Endodermal cell (in vitro differentiated cells): ENCODE data around the gene ADARB1. TPM values are rescaled to one million over a fixed set of nuclear protein-coding genes. Genes with fewer than 3 reads are reported as not detected.

Source experiments
- DNase-seq: peaks from one replicate; pipeline ENCODE4 v3.0.0-alpha.2; 2017
- H3K27ac ChIP-seq: 2 replicates; pipeline ENCODE4 v1.5.1; 2013; ENCODE audit warnings: mild to moderate bottlenecking, low read depth, low read length, moderate library complexity
- H3K27me3 ChIP-seq: 2 replicates; pipeline ENCODE4 v1.6.1; 2013; ENCODE audit warnings: mild to moderate bottlenecking, low read length, moderate library complexity; ENCODE audit not compliant: insufficient read depth, control insufficient read depth, poor library complexity, severe bottlenecking
- H3K36me3 ChIP-seq: 2 replicates; pipeline ENCODE4 v1.7.0; 2013; ENCODE audit warnings: mild to moderate bottlenecking, low read length, moderate library complexity; ENCODE audit not compliant: control insufficient read depth, insufficient read depth
- H3K4me1 ChIP-seq: one replicate; pipeline ENCODE4 v1.7.0; 2013; ENCODE audit warnings: low read length; ENCODE audit not compliant: control insufficient read depth, insufficient read depth
- H3K4me3 ChIP-seq: 2 replicates; pipeline ENCODE4 v1.5.1; 2013; ENCODE audit warnings: mild to moderate bottlenecking, low read length, moderate library complexity
- H3K9ac ChIP-seq: 2 replicates; pipeline ENCODE4 v1.6.1; 2013; ENCODE audit warnings: mild to moderate bottlenecking, low read length, moderate library complexity; ENCODE audit not compliant: poor library complexity, severe bottlenecking; ENCODE audit errors: extremely low read depth
- H3K9me3 ChIP-seq: 2 replicates; pipeline ENCODE4 v1.6.1; 2013; ENCODE audit warnings: mild to moderate bottlenecking, low read length, moderate library complexity; ENCODE audit not compliant: control insufficient read depth
- H3K27ac Mint-ChIP-seq: 2 replicates; pipeline ENCODE4 v1.8.0; 2020; ENCODE audit warnings: mixed read lengths
- H3K27me3 Mint-ChIP-seq: 2 replicates; pipeline ENCODE4 v1.8.0; 2021; ENCODE audit warnings: mild to moderate bottlenecking, mixed read lengths; ENCODE audit not compliant: insufficient read depth
- H3K36me3 Mint-ChIP-seq: 2 replicates; pipeline ENCODE4 v1.8.0; 2020; ENCODE audit warnings: low read depth, mixed read lengths
- H3K4me1 Mint-ChIP-seq: 2 replicates; pipeline ENCODE4 v1.8.0; 2020; ENCODE audit warnings: mixed read lengths
- H3K4me3 Mint-ChIP-seq: 2 replicates; pipeline ENCODE4 v1.8.0; 2020; ENCODE audit warnings: mild to moderate bottlenecking, moderate library complexity, mixed read lengths
- H3K9me3 Mint-ChIP-seq: 2 replicates; pipeline ENCODE4 v1.8.0; 2020; ENCODE audit warnings: mild to moderate bottlenecking, mixed read lengths
- WGBS, 2 experiments: methylation state at CpG; one replicate each; pipeline versions ENCODE4 v1.1.5 to v1.1.7; 2013; ENCODE audit warnings: missing lambda C conversion rate in 2 of 2, mixed read lengths in 1 of 2; ENCODE audit not compliant: insufficient coverage in 1 of 2, insufficient read length in 1 of 2; 5-methylcytosine and 5-hydroxymethylcytosine counted together
- total RNA-seq, 2 donors: library from RNA; stranded (reverse); fragmentation: NEBNext Ultra II Directional in 1 of 2; extraction: Animal tissue kit (Norgen Biotek cat#: 25700) in 1 of 2; gene quantifications; 2 replicates in 1 of 2; 3 replicates in 1 of 2; pipeline ENCODE4 v1.2.1, GENCODE V29; 2021
- TF ChIP-seq, protein P1 (sequence below): fragments of 200-600 bp; sonication (generic); conservative IDR thresholded peaks from 2 replicates; pipeline ENCODE4 v1.5.0; 2021; ENCODE audit warnings: antibody characterized with exemption, mild to moderate bottlenecking

Gene ADARB1
- total RNA-seq, 2 donors from 2014 or later: 11.5 to 20.1 TPM

DNA sequence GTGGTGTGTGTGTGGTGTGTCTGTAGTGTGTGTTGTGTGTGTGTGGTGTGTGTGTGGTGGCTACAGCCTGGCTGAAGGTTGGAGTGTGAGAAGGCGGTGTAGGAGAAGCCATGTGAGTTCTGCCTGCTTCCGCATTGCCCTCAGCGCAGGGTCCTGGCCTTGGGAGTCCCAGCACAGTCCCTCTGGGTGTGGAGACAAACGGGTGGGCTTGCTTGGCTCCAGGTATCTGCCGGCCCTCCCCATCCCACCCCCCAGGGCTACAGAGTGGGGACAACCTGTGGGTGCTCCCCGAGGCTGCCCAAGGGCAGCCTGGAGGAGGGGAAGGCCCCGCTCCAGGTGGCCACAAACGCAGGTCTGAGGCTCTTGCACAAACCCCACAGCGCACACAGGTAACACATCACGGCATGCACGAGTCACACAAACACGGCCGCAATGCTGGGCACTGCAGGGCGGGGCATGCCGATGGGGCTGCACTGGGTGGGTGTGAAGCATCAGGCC, 31.7 kb upstream of the ADARB1 start:
- peaks cover 15% of the 10 kb centered on the region for H3K27me3 Mint-ChIP-seq
- TF ChIP-seq, protein P1, sequence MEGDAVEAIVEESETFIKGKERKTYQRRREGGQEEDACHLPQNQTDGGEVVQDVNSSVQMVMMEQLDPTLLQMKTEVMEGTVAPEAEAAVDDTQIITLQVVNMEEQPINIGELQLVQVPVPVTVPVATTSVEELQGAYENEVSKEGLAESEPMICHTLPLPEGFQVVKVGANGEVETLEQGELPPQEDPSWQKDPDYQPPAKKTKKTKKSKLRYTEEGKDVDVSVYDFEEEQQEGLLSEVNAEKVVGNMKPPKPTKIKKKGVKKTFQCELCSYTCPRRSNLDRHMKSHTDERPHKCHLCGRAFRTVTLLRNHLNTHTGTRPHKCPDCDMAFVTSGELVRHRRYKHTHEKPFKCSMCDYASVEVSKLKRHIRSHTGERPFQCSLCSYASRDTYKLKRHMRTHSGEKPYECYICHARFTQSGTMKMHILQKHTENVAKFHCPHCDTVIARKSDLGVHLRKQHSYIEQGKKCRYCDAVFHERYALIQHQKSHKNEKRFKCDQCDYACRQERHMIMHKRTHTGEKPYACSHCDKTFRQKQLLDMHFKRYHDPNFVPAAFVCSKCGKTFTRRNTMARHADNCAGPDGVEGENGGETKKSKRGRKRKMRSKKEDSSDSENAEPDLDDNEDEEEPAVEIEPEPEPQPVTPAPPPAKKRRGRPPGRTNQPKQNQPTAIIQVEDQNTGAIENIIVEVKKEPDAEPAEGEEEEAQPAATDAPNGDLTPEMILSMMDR: no peak
- no peak overlapping the region for H3K27ac ChIP-seq
- H3K27me3 ChIP-seq: no peaks in the 10 kb centered on the region
- H3K9ac ChIP-seq: no peak overlapping the region
- H3K9me3 ChIP-seq: peaks cover 7% of the 10 kb centered on the region
- no peaks in the 10 kb centered on the region for H3K36me3 Mint-ChIP-seq
- DNase-seq: no peak
- H3K9me3 Mint-ChIP-seq: peaks cover 22% of the 10 kb centered on the region
- no peaks in the 10 kb centered on the region for H3K4me1 ChIP-seq
- no peaks in the 10 kb centered on the region for H3K36me3 ChIP-seq
- no peaks in the 10 kb centered on the region for H3K4me1 Mint-ChIP-seq
- 89 to 90% methylated on average over 8 to 15 of the region's 15 CpGs for WGBS, 2 experiments
- no peak overlapping the region for H3K4me3 ChIP-seq
- no peak overlapping the region for H3K4me3 Mint-ChIP-seq
- H3K27ac Mint-ChIP-seq: no peak overlapping the region

DNA sequence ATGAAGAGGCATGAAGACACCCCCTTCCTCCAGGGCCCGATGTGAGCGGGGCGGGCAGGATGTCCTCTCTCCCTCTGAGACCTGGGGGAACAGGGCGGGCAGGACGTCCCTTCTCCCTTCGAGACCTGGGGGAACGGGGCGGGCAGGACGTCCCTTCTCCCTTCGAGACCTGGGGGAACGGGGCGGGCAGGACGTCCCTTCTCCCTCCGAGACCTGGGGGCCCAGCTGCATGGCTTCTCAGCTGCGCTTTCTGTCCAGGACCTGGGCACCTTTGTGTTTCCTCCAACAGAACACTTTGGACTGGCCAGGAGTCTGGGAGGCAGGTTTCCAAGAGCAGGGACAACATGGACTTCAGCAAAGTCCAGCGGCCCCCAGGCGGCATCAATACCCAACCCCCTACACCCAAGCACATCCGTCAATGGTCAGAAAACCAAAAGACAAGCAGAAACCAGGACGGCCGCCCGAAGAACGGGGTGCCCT, 30.8 kb upstream of the ADARB1 start:
- Mint-ChIP-seq H3K4me3 (no peak overlapping the region), H3K9me3 (peaks cover 27% of the 10 kb centered on the region), H3K27me3 (peaks cover 17% of the 10 kb centered on the region), H3K36me3 (no peaks in the 10 kb centered on the region), H3K27ac (no peak overlapping the region), H3K4me1 (no peaks in the 10 kb centered on the region)
- Histone ChIP-seq H3K4me1 (no peaks in the 10 kb centered on the region), H3K27ac (no peak overlapping the region), H3K36me3 (no peaks in the 10 kb centered on the region), H3K9me3 (peaks cover 7% of the 10 kb centered on the region), H3K4me3 (no peak overlapping the region), H3K9ac (no peak overlapping the region), H3K27me3 (no peaks in the 10 kb centered on the region)
- TF ChIP-seq, protein P1: no peak
- no peak for DNase-seq
- WGBS, 2 experiments: 90 to 91% methylated on average over 12 to 22 of the region's 22 CpGs

DNA sequence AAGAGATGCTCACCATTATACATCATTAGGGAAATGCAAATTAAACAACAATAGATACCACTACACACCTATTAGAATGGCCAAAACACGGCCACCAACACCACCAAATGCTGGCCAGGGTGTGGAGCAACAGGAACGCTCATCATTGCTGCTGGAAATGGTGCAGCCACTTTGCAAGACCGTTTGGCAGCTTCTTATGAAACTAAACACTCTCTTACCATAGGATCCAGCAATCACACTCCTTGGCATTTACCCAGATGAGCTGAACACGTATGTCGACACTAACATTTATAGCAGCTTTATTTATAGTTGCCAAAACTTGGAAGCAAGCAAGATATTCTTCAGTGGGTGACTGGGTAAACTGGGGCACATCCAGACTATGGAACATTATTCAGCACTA, 28.9 kb upstream of the ADARB1 start:
- no peak overlapping the region for H3K27ac Mint-ChIP-seq
- DNase-seq: no peak
- peaks cover under 1% of the 10 kb centered on the region for H3K4me1 Mint-ChIP-seq
- H3K4me3 Mint-ChIP-seq: no peak overlapping the region
- WGBS, 2 experiments: 89 to 90% methylated on average over 5 of the region's 5 CpGs
- H3K9me3 Mint-ChIP-seq: peaks cover 27% of the 10 kb centered on the region
- no peaks in the 10 kb centered on the region for H3K36me3 Mint-ChIP-seq
- Histone ChIP-seq H3K4me1 (no peaks in the 10 kb centered on the region), H3K36me3 (no peaks in the 10 kb centered on the region), H3K27me3 (no peaks in the 10 kb centered on the region), H3K4me3 (no peak overlapping the region), H3K9me3 (peaks cover 7% of the 10 kb centered on the region), H3K27ac (no peak overlapping the region), H3K9ac (no peak overlapping the region)
- TF ChIP-seq, protein P1: no peak
- H3K27me3 Mint-ChIP-seq: peaks cover 17% of the 10 kb centered on the region
